ENCODE results near the gene SLC2A9. TPM values are rescaled to one million over a fixed set of nuclear protein-coding genes. Genes with fewer than 3 reads are reported as not detected.

The SLC2A9 gene
- total and polyA plus RNA-seq, 2 of the 13 experiments (the other 11 are each of a cell fraction or from before 2014, with no cell fraction given): 36.2 to 42.3 TPM

GRCh38 chr4:9893329-9894108, 127.8 kb downstream of the SLC2A9 start:
- Histone ChIP-seq H3K4me2 (ENCODE audit: low read depth, low read length) (no peak overlapping the region), H3K9ac (ENCODE audit: insufficient read depth, low read depth, low read length) (no peak overlapping the region), H4K20me1 (ENCODE audit: insufficient read depth, low read length) (peaks cover 2% of the 10 kb centered on the region; the same call in 1 of the 2 replicates), H2AFZ (ENCODE audit: low read length) (no peak overlapping the region), H3K9me3 (ENCODE audit: low read length) (no peaks in the 10 kb centered on the region), H3K4me1 (ENCODE audit: insufficient read depth, low read length) (no peaks in the 10 kb centered on the region), H3K36me3 (replicated peaks in 1 of 2; ENCODE audit: control insufficient read depth in 1 of 2, insufficient read depth in 2 of 2, low read length in 2 of 2) (peaks cover 6 to 33% of the 10 kb centered on the region in 2 experiments), H3K4me3 (replicated peaks in 1 of 3; ENCODE audit: insufficient read depth in 1 of 3, low read depth in 2 of 3, low read length in 3 of 3) (no peak overlapping the region), H3K27ac (ENCODE audit: extremely low read length, insufficient read depth, low read length) (no peak overlapping the region), H3K27me3 (ENCODE audit: control insufficient read depth in 1 of 2, insufficient read depth in 2 of 2, low read length in 2 of 2) (no peaks in the 10 kb centered on the region), H3K79me2 (ENCODE audit: insufficient read depth, low read length) (no peaks in the 10 kb centered on the region)
- no peak for DNase-seq (ENCODE audit: low spot score)
- POLR2A ChIA-PET: no interaction called here
- FAIRE-seq: no peak
- in situ Hi-C loops (cut with HindIII; ENCODE audit: extremely low pct_ligation_motif_present, low pct_unique_long_range_greater_than_20kb): no loop called here
- WGBS (ENCODE audit: low lambda C conversion rate): 96% methylated on average over 8 of the region's 8 CpGs
- TF ChIP-seq MNT (IDR thresholded peaks at IDR 0.05): peak; percentile 97
- TF ChIP-seq SNAPC5 (CRISPR knock-in tag; IDR thresholded peaks at IDR 0.05; ENCODE audit: borderline replicate concordance): no peak
- no peak for TF ChIP-seq HNF4A (CRISPR knock-in tag; IDR thresholded peaks at IDR 0.05)
- intact Hi-C loops (cut with micrococcal nuclease; ENCODE audit: unreplicated experiment): no loop called here
- ATAC-seq: no peak
- CTCF ChIA-PET (ENCODE audit: low intra/inter-chr PET ratio, low total read pairs): no interaction called here
- no TSS peak for BruUV-seq (replicated peaks)

- Histone ChIP-seq H3K79me2 (ENCODE audit: insufficient read depth, low read length) (no peaks in the 10 kb centered on the region), H4K20me1 (ENCODE audit: insufficient read depth, low read length) (no peaks in the 10 kb centered on the region), H3K27me3 (ENCODE audit: control insufficient read depth in 1 of 2, insufficient read depth in 2 of 2, low read length in 2 of 2) (no peaks in the 10 kb centered on the region), H3K4me3 (replicated peaks in 1 of 3; ENCODE audit: insufficient read depth in 1 of 3, low read depth in 2 of 3, low read length in 3 of 3) (no peak overlapping the region), H3K4me2 (ENCODE audit: low read depth, low read length) (no peak overlapping the region), H3K27ac (ENCODE audit: extremely low read length, insufficient read depth, low read length) (no peak overlapping the region), H3K9me3 (ENCODE audit: low read length) (no peaks in the 10 kb centered on the region), H2AFZ (ENCODE audit: low read length) (no peak overlapping the region), H3K9ac (ENCODE audit: insufficient read depth, low read depth, low read length) (no peak overlapping the region), H3K4me1 (ENCODE audit: insufficient read depth, low read length) (no peaks in the 10 kb centered on the region), H3K36me3 (replicated peaks in 1 of 2; ENCODE audit: control insufficient read depth in 1 of 2, insufficient read depth in 2 of 2, low read length in 2 of 2) (peaks cover 10 to 40% of the 10 kb centered on the region in 2 experiments)
- BruUV-seq (replicated peaks): no TSS peak
- FAIRE-seq: no peak
- CTCF ChIA-PET (ENCODE audit: low intra/inter-chr PET ratio, low total read pairs): no interaction called here
- intact Hi-C loops (cut with micrococcal nuclease; ENCODE audit: unreplicated experiment) (no loop called here), in situ Hi-C loops (cut with HindIII; ENCODE audit: extremely low pct_ligation_motif_present, low pct_unique_long_range_greater_than_20kb) (no loop called here)
- TF ChIP-seq SRY (CRISPR knock-in tag; IDR thresholded peaks at IDR 0.05) (no peak), SMARCE1 (IDR thresholded peaks at IDR 0.05; ENCODE audit: borderline replicate concordance) (no peak)
- POLR2A ChIA-PET: no interaction called here
- DNase-seq (ENCODE audit: low spot score): no peak
- ATAC-seq: peak; percentile 34
- WGBS (ENCODE audit: low lambda C conversion rate): 79% methylated on average over 3 of the region's 7 CpGs
These were observed 129.6 kb downstream of the SLC2A9 start for GRCh38 chr4:9891740-9892139.

All from HepG2 (cell line).